Stimulated activated CD8-positive, alpha-beta memory T cell treated with anti-CD3 and anti-CD28 coated beads, Interleukin-7, amount 100 ng/mL, for 4 hours (primary cell): ENCODE data around the gene ADAM23.
"Not testable (repeated sequence)": the region's sequence is repeated elsewhere in the genome, so short reads cannot be mapped to it uniquely, and the experiment has no call there.

ENCODE experiments used
- DNase-seq, 2 donors: peaks; one replicate each; pipeline ENCODE4 v3.0.0-alpha.2; 2020; ENCODE audit warnings: low read depth in 2 of 2

ADAM23 gene, protein sequence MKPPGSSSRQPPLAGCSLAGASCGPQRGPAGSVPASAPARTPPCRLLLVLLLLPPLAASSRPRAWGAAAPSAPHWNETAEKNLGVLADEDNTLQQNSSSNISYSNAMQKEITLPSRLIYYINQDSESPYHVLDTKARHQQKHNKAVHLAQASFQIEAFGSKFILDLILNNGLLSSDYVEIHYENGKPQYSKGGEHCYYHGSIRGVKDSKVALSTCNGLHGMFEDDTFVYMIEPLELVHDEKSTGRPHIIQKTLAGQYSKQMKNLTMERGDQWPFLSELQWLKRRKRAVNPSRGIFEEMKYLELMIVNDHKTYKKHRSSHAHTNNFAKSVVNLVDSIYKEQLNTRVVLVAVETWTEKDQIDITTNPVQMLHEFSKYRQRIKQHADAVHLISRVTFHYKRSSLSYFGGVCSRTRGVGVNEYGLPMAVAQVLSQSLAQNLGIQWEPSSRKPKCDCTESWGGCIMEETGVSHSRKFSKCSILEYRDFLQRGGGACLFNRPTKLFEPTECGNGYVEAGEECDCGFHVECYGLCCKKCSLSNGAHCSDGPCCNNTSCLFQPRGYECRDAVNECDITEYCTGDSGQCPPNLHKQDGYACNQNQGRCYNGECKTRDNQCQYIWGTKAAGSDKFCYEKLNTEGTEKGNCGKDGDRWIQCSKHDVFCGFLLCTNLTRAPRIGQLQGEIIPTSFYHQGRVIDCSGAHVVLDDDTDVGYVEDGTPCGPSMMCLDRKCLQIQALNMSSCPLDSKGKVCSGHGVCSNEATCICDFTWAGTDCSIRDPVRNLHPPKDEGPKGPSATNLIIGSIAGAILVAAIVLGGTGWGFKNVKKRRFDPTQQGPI

DNA sequence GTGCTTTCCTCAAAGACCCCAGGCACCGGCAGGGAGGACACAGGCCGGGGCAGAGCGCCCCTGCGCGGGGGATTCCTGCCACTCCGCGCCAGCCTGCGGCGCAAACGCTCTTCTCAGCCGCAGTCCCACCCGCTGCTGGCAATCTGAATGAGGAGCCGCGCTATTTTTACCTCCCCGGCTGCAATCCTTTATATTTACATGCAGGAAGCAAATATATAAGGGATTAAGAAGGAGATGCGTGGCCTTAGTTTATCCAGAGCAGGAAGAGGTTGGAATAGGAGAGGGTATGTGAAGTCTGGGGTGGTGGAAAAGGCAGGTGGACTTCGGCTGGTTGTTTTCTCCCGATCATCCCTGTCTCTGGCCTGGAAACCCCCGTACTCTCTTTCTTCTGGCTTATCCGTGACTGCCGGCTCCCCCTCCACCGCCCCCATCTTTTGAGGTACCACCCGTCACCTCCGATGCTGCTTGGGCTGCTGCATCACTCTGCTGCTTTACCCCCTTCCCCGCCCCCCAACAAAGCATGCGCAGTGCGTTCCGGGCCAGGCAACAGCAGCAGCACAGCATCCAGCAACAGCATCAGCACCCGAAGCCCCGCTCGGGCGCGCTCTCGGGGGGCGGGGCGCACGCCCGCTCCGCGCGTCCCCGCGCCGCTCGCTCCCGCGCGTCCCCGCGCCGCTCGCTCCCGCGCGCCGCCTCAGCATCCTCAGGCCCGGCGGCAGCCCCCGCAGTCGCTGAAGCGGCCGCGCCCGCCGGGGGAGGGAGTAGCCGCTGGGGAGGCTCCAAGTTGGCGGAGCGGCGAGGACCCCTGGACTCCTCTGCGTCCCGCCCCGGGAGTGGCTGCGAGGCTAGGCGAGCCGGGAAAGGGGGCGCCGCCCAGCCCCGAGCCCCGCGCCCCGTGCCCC is at the start of gene ADAM23:
Gene ADAM23, plus strand, starts transcription at position 700 of the 902 bp plus-strand sequence. CDS start 335 bp downstream, outside the sequence.
- DNase-seq: peak in 1 of 2 donors; percentile 8

DNA sequence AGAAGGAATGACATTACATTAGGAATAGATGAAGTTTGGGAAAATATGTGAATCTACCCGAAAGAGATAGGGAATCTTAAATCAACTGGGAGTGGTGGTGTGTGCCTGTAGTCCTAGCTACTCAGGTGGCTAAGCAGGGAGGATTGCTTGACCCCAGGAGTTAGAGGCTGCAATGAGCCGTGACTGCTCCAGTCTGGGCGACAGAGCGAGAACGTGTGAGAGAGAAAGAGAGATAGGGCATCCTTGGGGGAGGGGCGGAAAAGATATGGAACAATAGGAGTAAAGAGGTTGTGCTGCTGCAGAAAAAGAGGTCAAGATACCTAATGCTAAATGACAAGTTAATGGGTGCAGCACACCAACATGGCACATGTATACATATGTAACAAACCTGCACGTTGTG is 47.1 kb upstream of the ADAM23 start:
- DNase-seq: no peak

DNA sequence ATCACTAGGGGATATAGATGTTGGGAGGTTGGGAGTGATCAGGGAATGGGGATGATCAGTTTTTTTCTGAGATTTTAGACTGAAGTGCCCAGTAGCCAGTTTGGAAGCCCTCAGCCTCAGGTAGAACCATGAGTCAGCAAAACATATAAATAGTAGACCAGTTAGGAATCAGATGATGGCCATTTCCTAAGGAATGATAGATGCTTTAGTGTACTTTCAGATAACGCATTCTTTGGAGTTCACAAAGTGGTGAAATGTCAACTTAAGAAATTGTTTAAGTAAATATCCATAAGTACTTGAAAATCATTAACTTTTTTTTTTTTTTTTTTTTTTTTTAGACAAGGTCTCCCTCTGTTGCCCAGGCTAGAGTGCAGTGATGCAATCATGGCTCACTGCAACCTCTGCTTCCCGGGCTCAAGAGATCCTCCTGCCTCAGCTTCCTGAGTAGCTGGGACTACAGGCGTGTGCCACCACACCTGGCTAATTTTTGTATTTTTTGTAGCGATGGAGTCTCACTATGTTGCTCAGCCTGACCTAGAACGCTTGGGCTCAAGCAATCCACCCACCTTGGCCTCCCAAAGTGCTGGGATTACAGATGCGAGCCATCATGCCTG is 40.3 kb upstream of the ADAM23 start:
- not testable (repeated sequence) for DNase-seq

DNA sequence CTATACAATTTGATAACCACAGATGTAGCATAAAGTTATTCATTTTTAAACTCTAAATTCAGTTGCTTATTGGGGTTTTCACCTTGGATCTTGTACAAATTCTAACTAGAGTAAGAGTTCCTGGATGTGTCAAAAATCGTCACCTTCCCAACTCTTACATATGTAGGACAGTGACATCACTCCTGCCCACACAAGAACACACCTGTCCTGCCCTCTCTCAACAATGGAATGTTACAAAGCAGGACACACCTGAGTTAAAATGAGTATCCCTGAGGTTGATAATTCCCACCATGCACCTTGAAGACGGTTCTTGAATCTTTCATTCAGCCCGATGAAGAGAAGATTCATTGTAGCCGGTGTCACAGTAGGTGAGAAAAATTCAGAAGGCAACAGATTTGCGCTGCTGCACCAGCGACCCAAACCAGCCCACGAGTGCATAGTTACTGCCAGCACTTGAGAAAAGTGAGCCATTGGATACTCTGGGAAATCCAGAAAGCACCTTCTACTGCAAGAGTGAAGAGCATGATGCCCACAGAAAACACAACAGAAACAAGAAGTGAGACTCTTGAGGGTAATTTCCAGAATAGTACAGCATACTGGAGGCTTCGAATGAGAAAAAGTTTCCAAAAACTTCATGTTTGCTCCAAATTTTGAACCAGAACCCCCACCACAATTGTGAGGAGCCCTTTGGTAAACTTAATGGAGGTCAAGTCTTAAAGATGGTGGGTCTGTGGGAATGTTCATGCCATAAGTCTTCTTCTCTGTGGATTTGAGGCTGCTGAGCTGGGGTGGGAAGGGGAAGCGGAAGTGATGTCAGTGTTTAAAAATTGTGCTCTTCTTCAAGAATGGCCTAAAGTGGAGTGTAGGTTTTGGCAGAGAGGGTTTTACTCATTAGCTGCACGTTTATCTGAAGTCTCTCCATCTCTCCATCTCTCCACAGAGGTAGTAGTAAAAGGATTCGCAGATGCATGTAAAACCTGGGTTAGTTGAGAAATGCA is 34.7 kb upstream of the ADAM23 start:
- no peak for DNase-seq

DNA sequence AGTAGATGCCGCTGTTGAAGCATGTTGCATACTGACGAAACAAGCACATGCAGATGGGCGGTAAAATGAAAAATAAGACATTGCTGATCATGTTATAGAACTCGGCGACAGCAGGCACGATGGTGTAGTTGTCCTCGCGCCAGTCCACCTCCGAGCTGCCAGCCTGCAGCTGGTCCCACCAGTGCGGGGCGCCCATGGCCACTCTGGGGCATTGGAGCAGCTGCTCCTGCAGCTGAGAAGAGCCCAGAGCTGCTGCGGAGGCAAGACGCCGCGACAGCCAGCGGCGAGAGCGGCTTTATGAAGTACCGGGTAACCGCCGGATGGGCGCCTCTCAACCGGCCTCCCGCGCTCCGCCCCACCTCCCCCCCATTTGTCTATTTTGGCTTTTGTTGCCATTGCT is 32.6 kb upstream of the ADAM23 start:
- DNase-seq: no peak

DNA sequence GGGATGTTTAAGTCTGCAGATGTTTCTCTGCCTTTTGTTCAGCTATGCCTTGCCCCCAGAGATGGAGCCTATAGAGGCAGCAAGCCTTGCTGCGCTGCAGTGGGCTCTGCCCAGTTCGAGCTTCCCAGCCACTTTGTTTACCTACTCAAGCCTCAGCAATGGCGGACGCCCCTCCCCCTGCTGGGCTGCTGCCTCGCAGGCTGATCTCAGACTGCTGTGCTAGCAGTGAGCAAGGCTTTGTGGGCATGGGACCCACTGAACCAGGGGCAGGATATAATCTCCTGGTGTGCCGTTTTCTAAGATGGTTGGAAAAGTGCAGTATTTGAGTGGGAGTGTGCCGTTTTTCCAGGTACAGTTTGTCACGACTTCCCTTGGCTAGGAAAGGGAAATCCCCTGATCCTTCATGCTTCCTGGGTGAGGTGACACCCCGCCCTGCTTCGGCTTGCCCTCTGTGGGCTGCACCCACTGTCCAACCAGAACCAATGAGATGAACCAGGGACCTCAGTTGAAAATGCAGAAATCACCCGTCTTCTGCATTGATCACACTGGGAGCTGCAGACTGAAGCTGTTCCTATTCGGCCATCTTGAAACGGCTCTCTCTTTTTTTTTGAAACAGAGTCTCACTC is 27.6 kb upstream of the ADAM23 start:
- no peak for DNase-seq

DNA sequence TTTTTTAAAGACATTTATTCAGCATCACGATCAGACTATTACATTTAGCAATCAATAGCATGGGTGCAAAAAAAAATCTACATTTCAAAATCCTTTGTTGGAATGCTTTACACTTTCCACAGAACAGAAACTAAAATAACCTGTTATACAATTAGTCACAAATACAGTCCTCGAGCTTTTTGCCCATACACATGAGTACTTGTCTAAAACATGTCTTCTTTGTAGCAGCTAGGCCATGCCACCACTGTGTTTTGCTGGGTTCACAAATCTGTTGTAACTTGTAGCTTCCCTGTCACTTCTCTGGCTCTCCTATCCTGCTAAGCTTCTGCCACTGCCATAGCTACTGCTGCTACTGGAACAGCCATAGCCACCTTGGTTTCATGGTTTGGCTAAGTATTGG is 24.4 kb upstream of the ADAM23 start:
- DNase-seq: no peak

DNA sequence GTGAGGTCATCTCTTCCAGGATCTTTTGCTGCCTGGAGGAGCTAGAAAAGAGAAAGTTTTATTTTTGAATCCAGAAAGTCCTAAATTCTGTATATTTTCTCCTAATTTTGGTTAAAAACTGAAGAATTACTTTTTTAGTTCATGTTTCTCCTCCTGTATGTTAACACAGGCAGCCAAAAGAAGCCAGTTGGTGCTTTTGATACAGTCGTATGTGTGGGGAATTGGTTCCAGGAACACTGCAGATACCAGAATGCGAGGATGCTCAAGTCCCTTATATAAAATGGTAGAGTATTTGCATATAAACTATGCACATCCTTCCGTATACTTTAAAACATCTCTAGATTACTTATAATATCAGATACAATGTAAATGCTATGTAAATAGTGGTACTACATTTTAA is 22.6 kb upstream of the ADAM23 start:
- DNase-seq: no peak

DNA sequence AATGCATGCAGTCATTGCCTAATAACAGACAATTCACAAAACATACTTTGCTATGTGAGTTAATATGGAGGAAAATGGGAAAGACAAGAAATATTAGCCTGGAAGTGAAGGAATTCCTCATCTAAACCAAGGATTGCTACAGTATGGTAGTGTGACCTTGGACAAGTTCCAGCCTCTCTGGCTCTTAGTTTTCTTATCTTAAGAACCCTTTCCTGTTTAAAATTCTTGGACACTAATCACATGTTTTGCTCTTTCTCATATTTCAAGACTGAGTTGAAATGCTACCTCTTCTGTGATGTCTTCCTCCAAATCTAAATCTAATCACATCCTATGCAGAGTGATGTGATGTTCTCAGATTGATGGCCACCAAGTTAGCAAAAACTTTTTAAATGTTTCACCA is 20.8 kb upstream of the ADAM23 start:
- DNase-seq: no peak

DNA sequence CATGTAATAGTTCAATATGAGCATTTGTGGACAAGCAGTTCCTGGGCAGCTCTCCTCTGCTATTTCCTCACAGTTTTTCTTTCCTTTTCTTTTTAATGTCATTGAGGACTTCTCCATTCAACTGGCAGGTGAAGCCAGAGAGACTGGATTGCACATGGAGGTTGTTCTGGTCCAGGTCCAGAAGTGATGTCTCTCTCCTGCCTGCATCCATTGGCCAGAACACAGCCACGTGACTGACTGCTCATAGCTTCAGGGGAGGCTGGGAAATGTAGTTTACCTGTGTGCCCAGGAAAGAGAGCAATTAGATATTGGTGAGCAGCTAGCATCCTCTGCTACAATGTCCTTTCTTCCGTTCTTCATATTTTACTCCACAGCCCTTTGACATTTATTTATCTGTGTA is 20.2 kb upstream of the ADAM23 start:
- no peak for DNase-seq

DNA sequence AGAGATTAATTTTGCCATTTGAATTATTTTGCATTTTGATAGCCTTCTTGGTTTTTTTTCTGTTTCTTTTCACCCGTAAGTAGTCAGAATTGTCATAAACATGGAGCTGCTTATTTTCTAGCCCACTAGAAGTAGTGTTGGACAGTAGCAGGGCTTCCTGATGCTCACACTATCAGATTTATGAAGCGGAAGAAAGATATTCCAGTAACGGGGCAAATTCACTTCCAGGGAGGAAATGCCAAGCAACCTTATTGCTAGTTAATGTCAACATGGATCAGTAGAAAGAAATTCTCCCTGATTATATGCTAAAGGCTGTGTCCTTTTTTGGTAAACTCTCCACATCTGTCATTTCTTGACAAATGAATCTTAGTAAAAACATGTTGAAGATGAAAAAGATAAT is 19.2 kb upstream of the ADAM23 start:
- DNase-seq: no peak

DNA sequence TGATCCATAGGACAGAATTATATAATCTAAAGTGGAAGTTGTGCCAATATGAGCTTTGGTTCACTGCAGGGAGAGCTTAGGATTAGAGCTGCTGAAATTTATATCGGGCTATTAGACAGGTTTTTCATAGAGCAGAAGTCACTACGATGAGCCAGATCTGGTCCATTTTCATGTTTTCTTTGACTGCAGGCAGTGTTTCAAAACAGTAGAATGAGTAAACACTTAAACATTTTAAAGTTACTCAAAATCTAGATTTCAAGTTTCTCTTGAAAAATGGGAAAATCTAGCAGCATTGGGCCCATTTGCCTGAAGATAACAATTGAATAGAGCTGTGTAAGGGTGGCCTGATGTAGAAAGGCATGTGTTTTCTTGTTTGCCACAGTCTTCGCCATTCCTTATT is 14.5 kb upstream of the ADAM23 start:
- no peak for DNase-seq

DNA sequence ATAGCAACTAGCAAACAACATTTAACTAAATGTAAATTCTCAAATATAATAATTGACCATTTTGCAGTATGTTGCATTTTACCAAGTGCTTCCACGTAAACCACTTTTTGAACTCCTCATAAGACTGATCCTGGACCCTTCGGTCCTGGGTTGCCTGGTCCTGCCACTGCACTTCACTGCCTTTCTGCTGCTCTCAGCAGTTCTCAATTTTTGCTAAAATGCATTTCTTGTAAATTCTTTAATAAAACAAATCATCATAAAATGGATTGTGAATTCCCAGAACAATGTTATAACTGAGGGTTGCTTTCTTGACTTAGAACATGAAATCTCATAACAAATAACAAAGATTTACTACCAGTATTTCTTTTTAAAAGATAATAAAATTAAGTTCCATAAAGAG is 12.9 kb upstream of the ADAM23 start:
- no peak for DNase-seq

DNA sequence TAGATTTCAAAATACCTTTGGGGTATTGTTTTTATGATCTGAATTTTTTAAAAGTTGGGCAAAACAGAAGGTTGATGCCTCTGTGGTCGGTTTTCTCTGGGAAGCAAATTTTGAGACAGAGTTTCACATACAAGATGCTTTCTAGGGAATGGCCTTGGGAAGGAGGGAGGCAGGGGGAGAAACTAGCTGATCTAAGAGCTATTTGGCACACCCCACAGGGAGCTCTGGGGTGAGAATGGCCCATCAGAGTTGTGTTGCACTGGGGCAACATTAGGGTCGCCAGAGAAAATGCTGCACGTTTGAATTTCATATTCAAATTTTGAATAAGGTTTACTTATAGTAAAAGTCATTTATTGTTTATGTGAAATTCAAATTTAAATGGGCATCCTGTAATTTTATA is 11.9 kb upstream of the ADAM23 start:
- no peak for DNase-seq

DNA sequence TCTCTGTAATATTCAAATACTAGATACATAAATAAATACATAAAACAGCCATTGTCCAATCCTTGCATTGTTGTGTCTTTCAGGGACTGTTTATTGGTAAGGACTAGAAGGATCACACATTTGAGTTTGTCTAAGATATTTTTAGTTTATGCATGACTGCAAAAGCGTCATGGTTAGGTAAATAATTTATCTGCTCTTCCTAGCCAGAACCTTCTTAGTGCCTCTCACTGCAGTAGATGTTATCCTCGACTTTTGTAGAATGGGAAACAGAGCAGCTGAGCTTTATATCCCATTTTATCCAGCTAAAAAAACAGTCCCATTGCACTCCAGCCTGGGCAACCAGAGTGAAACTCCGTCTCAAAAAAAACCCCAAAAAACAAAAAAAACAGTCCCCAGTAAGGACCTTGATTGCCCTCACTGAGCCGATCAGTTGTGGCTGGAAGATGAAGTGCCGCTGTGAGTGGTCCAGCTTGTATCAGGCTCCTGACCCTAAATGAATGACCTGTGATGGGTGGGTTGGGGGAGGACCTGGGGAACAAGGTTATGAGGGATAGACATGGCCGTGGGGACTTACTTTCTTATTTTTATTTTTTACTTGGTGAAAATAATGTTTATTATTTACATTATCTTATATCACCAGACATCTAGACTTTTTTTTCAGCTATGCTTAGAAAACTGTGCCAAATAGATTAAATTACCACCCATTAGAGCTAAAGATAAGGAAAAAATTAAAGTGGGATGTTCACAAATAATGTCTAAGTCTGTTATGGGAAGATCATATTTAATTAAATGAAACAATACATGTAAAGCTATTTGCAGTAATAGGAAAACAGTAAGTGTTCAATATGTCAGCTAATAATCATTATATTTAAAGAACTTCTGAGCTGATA is 10.9 kb upstream of the ADAM23 start:
- no peak for DNase-seq

DNA sequence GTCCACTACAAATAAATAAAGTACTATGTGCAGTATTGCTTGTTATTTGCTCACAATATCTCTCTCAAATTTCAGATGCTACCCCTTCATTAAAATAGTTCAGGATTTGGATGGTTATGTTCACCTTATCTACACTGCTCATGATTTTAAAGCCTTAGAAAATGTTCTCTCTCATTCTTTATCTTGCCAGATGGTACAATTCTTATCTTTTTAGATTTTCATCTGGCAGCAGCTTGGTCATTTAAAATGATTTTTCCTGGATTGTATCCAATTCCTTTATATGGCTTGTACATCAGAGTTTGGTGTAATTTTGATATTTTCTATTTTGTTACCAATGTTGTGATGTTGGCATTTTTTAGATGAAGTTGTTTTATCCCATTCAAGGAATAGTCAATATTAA is 10.1 kb upstream of the ADAM23 start:
- DNase-seq: no peak

DNA sequence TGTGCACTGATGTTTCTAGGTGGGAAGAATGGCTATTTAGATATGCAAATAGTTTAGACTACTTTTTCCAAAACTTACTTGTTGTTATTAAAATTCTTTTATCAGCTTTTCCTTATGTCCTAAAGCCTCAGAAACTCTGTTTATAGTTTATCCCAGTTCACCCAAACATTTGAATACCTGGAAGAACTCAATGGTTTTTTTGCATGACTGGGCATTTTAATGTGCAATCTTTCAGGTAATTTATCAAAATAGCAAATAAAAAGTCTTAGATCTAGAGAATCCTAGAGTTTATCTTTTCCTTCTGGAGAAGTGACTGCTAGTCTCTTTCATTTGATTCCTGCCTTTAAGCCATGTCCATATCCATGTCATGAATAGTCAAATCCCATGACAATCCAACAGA is 9.6 kb upstream of the ADAM23 start:
- no peak for DNase-seq

DNA sequence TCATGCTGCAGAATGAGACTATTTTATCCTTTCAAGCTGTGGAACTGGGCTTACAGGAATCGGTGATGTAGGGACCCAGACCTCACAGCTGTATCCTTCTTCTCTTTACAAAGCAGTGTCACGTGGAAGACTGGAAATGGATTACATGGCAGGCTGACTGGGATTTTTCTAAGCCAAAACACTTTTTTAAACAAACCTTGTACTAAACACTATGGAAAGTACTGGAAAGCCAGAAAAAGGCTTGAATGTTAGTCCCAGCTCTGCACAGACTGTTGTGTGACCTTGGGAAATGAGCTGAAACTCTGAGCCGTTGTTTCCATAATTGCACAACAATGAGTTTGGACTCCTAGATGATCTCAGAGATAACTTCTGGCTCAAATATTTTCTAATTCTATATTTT is 7.6 kb upstream of the ADAM23 start:
- no peak for DNase-seq

DNA sequence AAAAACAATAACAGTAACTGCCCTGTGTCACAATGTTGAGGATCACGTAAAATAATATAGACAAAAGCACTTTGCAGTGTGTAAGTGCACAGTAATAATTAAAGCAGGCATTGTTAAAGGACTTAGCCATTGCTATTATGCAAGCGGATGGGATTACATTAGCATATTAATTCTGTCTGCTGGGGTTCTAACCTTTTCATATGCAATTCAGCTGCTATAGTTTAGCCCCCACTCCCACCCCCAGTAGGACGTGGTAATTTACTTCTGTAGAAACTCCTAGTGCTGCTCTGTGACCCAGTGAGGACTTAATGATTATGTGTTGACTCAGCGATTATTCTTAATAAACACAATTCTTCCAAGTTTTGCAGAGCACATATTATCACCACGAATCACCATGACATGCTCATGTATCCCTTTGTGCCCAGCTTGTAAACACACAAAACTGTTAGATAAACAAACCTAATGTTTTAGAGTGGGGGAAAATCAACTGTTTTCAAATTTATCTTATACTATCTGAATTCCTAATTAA is 5.1 kb upstream of the ADAM23 start:
- no peak for DNase-seq
